Measurements from ENCODE around the gene IFNA1.

Gene IFNA1

DNA sequence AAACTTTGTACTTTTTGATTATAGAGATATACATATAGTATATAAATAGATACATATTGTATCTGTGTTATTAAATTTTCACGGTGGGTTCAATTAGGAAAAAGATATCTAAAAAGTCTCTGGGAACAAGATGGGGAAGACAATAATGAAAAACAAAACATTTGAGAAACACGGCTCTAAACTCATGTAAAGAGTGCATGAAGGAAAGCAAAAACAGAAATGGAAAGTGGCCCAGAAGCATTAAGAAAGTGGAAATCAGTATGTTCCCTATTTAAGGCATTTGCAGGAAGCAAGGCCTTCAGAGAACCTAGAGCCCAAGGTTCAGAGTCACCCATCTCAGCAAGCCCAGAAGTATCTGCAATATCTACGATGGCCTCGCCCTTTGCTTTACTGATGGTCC is at the start of gene IFNA1:
TSS of gene IFNA1 (plus strand) at position 301 of the 400 bp plus-strand sequence. CDS start at position 370, 69 bp downstream.
- no peak for DNase-seq

DNA sequence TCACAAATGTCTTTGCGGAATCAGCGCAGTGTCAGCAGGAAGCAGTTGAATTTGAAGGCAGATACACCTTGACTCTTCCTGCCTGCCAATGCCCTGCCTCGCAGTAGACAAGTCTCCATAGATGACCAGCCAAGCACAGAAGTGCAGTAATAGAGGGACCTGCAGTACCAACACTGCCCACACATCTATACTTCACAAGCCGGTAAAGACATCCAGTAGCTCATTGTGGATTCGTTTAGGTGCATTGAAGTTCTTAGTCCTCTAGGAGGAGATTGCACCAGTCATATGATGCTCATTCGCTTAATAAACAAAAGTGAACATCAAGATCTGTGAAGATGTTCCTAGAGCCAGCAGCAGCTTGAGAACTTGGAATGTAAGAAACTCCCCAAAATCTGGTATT is 48.0 kb upstream of the IFNA1 start:
- DNase-seq, result peak in 1 of 2 experiments; percentile 5

DNA sequence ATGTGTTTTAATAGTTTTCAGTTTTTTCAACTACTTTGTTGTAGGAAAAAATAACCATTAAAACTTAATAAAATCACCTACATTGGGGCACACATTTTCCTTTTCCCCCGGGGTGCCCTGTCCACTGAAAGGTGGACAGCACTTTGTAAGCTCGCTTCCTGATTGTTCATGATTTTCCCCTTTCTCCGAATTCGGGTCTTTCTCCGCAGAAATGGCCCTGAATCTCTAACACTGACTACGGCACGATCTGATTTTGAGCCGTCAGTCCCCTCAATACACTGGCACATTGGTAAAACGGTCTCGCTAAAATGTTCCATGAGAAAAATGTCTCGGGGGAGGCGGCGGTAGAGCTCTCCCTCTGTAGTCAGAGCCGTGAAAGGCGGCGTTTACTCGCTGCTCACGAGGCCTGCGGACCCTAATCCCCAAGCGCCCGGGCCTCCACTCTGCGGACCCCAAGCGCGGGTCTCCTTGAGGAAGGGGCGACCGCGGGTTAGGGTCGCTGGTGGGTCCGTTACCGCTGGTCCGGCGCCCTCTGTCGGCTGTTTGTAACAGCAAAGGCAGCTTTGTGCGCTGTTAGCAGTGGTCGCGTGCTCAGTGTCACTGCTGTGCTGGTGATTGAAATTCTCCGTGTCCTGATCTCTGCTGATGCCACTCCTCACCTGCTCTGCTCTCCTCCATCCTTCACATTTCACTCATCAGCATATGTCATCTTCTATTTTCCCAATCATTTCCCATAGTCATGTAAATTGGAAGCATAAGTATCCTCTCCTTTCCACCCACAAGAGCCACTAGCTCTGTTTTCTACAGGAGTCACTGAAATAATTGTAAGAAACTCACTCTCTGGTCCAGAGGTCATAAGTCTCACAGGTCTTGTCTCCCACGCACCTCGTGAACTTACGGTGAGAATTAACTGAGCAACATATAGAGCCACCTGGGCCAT is 44.2 kb upstream of the IFNA1 start:
- DNase-seq, result peak; percentile 41 to 64

- no peak for DNase-seq
These were observed 41.2 kb upstream of the IFNA1 start for GRCh38 chr9:21398955-21399489.

DNA sequence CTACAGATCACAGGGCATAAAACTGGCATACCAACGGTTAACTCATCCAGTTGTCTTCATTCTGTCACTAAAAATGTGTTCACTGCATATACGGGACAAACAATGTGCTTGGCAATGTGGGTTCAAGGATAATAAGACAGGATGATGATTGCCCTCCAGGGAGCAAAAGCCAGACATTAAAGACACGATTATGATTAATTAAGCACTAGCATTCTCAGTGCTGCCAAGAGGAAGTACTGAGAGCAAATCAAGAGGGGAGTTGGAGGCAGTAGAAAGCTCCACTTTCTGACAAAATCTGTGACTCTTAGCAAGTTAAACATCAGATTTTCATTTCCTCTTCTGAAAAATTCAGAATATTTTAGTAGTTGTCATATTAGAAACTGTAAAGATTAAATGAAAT is 40.3 kb upstream of the IFNA1 start:
- peak in 1 of 2 experiments; percentile 31 for DNase-seq

GRCh38 chr9:21402386-21403251 is 37.6 kb upstream of the IFNA1 start:
- DNase-seq, result peak in 1 of 2 experiments; percentile 23

- no peak for DNase-seq
These were observed 36.1 kb upstream of the IFNA1 start for GRCh38 chr9:21404146-21404545.

GRCh38 chr9:21408817-21409216 is 31.4 kb upstream of the IFNA1 start, which contains the start of gene IFNA8:
IFNA8 (plus strand) TSS chr9:21409117; CDS start chr9:21409177, 60 bp downstream.
- no peak for DNase-seq

DNA sequence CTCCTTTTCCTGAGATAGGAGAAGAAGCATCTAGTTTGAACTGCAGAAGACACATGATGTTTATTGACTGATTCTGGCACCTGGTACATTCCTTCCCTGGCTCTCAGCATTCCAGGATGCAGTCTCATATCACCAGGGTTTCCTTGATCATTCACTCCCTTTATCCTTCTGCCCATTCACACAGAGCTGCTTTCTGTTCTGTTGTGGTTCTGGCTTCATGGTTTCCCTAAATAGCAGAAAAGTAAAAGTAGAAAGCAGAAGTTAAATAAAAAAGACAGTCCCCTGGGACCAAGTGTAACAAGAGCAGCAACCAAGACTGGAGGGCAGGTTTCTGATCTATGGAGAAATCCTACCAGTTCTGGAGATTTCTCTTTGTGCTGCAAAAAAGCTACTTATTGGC is 28.1 kb upstream of the IFNA1 start:
- DNase-seq, result no peak

- no peak for DNase-seq
These were observed 27.1 kb upstream of the IFNA1 start for GRCh38 chr9:21413151-21413550.

DNA sequence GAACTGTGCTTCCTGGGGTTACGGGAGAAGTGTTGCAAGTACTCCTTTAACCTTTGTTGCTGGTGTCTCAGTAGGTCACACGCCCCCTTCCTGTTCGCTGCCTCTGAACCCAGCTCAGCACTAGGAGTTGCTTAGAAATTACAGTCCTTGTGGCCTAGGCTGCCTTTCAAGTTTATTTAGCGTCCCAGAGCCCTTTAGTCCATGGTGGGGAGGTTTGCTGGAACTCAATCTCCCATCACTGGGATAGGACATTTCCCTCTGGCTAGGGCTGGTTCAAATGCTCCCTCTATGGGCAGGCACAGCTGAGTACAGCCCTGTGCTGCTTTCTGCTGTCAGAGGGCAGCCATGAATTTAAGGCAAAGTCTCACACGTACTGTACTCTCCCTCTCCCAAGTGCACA is 26.6 kb upstream of the IFNA1 start:
- no peak for DNase-seq

GRCh38 chr9:21414220-21414940 is 25.9 kb upstream of the IFNA1 start:
- no peak for DNase-seq

DNA sequence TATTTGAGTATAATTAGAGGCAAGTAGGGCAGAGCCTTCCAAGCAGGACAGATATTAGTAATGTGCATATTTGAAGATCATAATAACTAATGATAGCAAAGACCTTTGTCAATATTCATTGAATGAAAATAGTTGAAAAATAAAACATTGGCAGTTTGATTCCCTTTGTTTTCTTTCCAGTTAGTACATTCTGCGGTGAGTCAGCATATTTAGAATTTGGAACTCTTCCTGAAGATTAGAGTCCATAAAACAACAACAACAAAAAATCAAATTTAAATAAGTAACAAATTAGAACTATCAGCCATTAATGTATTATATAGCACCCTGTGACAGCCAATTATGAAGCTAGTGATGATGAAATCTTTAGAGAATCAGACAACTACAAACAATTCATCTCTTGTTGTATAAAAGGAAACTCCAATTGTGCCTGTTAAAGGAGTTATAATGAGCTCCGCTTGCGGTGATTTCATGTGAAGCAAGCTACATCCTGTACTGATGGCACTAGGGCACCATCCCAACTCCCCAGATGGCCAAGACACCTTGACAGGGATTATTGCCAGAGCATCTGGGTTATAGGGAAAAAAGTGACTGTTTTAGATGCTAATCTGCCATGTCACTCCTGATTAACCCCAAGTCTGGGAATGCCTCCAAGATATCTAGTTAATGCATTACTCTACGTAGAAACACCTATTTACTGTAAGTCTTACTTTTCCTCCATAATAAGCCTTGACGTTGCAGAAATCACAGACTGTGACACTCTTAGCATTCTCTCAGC is 24.6 kb upstream of the IFNA1 start:
- no peak for DNase-seq

- DNase-seq, result no peak
These were observed 12.0 kb upstream of the IFNA1 start for GRCh38 chr9:21428235-21428634.

DNA sequence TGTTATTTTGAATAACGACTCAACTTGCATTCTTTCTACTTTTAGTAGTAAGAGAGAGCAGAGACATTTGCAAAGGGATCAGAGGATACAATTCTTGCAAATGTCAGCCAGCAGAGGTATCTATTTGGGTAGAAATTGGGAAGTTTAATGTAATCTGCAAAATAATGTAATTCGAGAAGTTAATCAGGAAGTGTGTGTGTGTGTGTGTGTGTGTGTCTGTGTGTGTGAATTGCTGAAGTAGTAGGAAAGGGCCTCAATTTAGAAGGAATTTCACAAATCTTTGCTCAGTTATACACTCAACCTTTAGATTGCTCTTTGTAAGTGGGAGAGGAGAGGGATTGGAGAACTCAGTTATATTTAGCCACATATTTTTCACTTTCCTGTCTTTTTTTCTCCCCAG is 11.0 kb upstream of the IFNA1 start:
- no peak for DNase-seq

- no peak for DNase-seq
These were observed 7.4 kb upstream of the IFNA1 start for GRCh38 chr9:21432672-21433425.

- DNase-seq, result peak; percentile 60 to 72
These were observed 5.8 kb upstream of the IFNA1 start for GRCh38 chr9:21434202-21435014.

- DNase-seq, result peak in 1 of 2 experiments; percentile 7
These were observed 5.2 kb upstream of the IFNA1 start for GRCh38 chr9:21435015-21435383.

DNA sequence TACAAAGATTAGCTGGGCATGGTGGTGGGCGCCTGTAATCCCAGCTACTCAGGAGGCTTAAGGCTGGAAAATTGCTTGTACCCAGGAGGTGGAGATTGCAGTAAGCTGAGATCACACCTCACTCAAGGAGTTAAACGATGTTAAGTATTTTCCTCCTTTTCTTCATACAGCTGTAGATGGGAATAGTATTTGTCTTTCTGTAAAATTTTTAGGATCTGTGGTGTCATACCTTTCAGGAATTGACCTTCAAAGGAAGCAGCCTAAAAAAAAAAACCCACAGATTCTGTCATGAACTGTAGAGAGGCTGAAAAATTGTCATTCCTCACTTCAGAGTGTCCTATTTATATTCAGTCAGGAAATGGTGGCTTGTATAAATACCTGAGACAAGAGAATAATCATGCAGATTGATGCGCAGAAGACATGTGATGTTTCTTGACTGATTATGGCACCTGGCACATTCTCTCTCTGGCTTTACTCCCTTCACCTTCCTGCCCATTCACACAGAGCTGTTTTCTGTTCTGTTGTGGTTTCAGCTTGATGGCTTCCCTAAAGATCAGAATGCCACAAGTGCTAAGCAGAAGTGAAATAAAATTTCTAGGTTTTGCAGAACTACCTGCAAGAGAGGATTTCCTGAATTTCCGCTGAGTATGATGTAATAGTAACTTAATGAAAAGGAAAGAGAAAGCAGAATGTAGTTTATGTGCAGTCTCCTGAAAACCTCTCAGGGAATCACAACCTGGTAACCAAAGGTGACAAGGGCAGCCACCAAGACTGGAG is 3.8 kb downstream of the IFNA1 start:
- DNase-seq, result no peak

Data from NCI-H2081 (cell line).